ENCODE data around the gene OPCML.

OPCML gene

GRCh38 chr11:133521502-133521901 lies 10.8 kb downstream of the OPCML start:
- TF ChIP-seq EZH2 (IDR thresholded peaks at IDR 0.05; ENCODE audit: borderline replicate concordance, low read length): no peak
- TF ChIP-seq, protein P1, sequence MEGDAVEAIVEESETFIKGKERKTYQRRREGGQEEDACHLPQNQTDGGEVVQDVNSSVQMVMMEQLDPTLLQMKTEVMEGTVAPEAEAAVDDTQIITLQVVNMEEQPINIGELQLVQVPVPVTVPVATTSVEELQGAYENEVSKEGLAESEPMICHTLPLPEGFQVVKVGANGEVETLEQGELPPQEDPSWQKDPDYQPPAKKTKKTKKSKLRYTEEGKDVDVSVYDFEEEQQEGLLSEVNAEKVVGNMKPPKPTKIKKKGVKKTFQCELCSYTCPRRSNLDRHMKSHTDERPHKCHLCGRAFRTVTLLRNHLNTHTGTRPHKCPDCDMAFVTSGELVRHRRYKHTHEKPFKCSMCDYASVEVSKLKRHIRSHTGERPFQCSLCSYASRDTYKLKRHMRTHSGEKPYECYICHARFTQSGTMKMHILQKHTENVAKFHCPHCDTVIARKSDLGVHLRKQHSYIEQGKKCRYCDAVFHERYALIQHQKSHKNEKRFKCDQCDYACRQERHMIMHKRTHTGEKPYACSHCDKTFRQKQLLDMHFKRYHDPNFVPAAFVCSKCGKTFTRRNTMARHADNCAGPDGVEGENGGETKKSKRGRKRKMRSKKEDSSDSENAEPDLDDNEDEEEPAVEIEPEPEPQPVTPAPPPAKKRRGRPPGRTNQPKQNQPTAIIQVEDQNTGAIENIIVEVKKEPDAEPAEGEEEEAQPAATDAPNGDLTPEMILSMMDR (IDR thresholded peaks at IDR 0.05; ENCODE audit: low read length): no peak
- Histone ChIP-seq H3F3A (ENCODE audit: insufficient read depth, low read length) (no peaks in the 10 kb centered on the region), H3K27ac (ENCODE audit: low read depth, low read length, poor library complexity, severe bottlenecking) (no peak overlapping the region), H2AFZ (ENCODE audit: low read length) (no peak overlapping the region), H4K20me1 (ENCODE audit: insufficient read depth, low read length) (no peaks in the 10 kb centered on the region), H3K36me3 (ENCODE audit: insufficient read depth, low read length) (no peaks in the 10 kb centered on the region), H3K4me3 (ENCODE audit: low read depth, low read length, poor library complexity, severe bottlenecking) (no peak overlapping the region), H3K9ac (ENCODE audit: low read length) (no peak overlapping the region), H3K27me3 (ENCODE audit: insufficient read depth, low read length) (no peaks in the 10 kb centered on the region), H3K4me1 (ENCODE audit: insufficient read depth, low read length, severe bottlenecking) (no peaks in the 10 kb centered on the region), H3K9me2 (ENCODE audit: low read depth, low read length) (no peaks in the 10 kb centered on the region), H3K9me3 (ENCODE audit: low read length) (no peaks in the 10 kb centered on the region), H3K4me2 (ENCODE audit: low read length) (no peak overlapping the region), H3K79me2 (ENCODE audit: insufficient read depth, low read length) (no peaks in the 10 kb centered on the region)

DNA sequence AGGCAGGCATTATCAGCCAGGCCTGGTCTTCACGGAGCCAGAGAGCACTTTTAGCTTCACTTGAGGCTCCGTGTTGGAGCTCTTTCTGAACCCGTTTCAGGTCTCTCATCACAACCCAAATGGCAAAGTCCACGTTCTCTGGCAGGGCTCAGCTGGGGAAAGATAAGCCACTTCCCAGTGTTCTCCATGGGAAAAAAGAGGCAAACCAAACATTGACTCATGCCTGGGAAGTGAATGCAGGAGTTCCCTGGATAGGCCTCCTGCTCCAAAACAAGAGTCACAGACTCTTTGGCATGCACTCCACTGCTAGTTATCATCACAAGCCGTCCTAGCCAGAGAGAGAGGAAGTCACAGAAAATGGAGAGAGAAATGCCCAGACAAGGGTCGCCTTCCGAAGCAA lies 11.6 kb downstream of the OPCML start:
- no peak overlapping the region for H3K27ac ChIP-seq (ENCODE audit: low read depth, low read length, poor library complexity, severe bottlenecking)
- TF ChIP-seq, protein P1 (IDR thresholded peaks at IDR 0.05; ENCODE audit: low read length): no peak
- no peak for TF ChIP-seq EZH2 (IDR thresholded peaks at IDR 0.05; ENCODE audit: borderline replicate concordance, low read length)

DNA sequence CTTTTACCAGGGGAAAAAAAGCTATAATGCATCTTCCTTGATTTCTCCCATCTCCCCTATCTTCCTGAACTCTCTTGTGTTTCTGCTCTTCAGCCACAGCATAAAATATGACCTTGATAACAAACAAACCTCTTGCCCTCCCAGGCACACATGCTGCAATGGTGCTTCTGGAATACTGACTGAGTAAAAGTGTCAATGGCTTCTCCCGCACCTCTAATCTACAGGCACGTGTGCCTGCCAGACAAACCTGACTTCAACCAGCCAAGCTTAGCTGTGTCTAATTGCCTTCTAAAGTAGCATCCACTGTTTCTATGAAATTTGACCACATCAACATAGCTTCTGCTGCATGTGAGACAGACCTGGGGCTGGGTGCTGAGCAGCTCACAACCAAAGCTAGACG lies 12.7 kb downstream of the OPCML start:
- Histone ChIP-seq H3K4me3 (ENCODE audit: low read depth, low read length, poor library complexity, severe bottlenecking) (no peak overlapping the region), H3K36me3 (ENCODE audit: insufficient read depth, low read length) (no peaks in the 10 kb centered on the region), H3K79me2 (ENCODE audit: insufficient read depth, low read length) (no peaks in the 10 kb centered on the region), H3K9me2 (ENCODE audit: low read depth, low read length) (no peaks in the 10 kb centered on the region), H3K9ac (ENCODE audit: low read length) (no peak overlapping the region), H4K20me1 (ENCODE audit: insufficient read depth, low read length) (no peaks in the 10 kb centered on the region), H2AFZ (ENCODE audit: low read length) (no peak overlapping the region), H3K27ac (ENCODE audit: low read depth, low read length, poor library complexity, severe bottlenecking) (no peak overlapping the region), H3F3A (ENCODE audit: insufficient read depth, low read length) (no peaks in the 10 kb centered on the region), H3K4me1 (ENCODE audit: insufficient read depth, low read length, severe bottlenecking) (no peaks in the 10 kb centered on the region), H3K4me2 (ENCODE audit: low read length) (no peak overlapping the region), H3K27me3 (ENCODE audit: insufficient read depth, low read length) (no peaks in the 10 kb centered on the region), H3K9me3 (ENCODE audit: low read length) (no peaks in the 10 kb centered on the region)
- TF ChIP-seq EZH2 (IDR thresholded peaks at IDR 0.05; ENCODE audit: borderline replicate concordance, low read length): no peak
- TF ChIP-seq, protein P1 (IDR thresholded peaks at IDR 0.05; ENCODE audit: low read length): no peak

More for the DNA sequence above, 11.6 kb downstream of the OPCML start:
- H3K4me2 ChIP-seq (ENCODE audit: low read length): no peak overlapping the region
- H4K20me1 ChIP-seq (ENCODE audit: insufficient read depth, low read length): no peaks in the 10 kb centered on the region
- no peaks in the 10 kb centered on the region for H3K27me3 ChIP-seq (ENCODE audit: insufficient read depth, low read length)
- H3K36me3 ChIP-seq (ENCODE audit: insufficient read depth, low read length): no peaks in the 10 kb centered on the region
- H3F3A ChIP-seq (ENCODE audit: insufficient read depth, low read length): no peaks in the 10 kb centered on the region
- H3K9me3 ChIP-seq (ENCODE audit: low read length): no peaks in the 10 kb centered on the region
- H2AFZ ChIP-seq (ENCODE audit: low read length): no peak overlapping the region
- no peak overlapping the region for H3K4me3 ChIP-seq (ENCODE audit: low read depth, low read length, poor library complexity, severe bottlenecking)
- H3K9ac ChIP-seq (ENCODE audit: low read length): no peak overlapping the region
- no peaks in the 10 kb centered on the region for H3K9me2 ChIP-seq (ENCODE audit: low read depth, low read length)
- no peaks in the 10 kb centered on the region for H3K4me1 ChIP-seq (ENCODE audit: insufficient read depth, low read length, severe bottlenecking)
- no peaks in the 10 kb centered on the region for H3K79me2 ChIP-seq (ENCODE audit: insufficient read depth, low read length)

Measured in OCI-LY1 (cell line).